ENCODE measurements around the gene POLR2A. TPM values are rescaled to one million over a fixed set of nuclear protein-coding genes. Genes with fewer than 3 reads are reported as not detected.

Gene POLR2A
- total RNA-seq, 1 experiment from 2014 or later = 72.1 TPM

DNA sequence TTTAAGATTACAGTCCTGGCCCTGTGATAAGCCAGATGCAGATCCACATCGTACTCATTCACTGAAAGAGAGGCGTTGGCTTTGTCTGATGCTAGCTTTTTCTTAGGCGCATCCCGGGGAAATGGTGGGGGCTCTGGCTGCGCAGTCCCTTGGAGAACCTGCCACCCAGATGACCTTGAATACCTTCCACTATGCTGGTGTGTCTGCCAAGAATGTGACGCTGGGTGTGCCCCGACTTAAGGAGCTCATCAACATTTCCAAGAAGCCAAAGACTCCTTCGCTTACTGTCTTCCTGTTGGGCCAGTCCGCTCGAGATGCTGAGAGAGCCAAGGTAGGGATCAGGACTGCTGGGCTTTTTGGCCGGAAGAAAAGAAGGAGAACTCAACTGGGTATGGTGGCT lies 24.0 kb downstream of the POLR2A start:
- POLR2A ChIA-PET = no interaction called here
- H3K9me3 Mint-ChIP-seq (ENCODE audit: unreplicated experiment) = no peaks in the 10 kb centered on the region
- H3K4me3 Mint-ChIP-seq (ENCODE audit: unreplicated experiment) = no peak overlapping the region
- H3K27ac Mint-ChIP-seq (ENCODE audit: unreplicated experiment) = no peak overlapping the region
- no peak for DNase-seq
- intact Hi-C loops (cut with micrococcal nuclease; ENCODE audit: unreplicated experiment) = no loop called here
- BruUV-seq (replicated peaks) = no TSS peak
- TF ChIP-seq, protein P1, sequence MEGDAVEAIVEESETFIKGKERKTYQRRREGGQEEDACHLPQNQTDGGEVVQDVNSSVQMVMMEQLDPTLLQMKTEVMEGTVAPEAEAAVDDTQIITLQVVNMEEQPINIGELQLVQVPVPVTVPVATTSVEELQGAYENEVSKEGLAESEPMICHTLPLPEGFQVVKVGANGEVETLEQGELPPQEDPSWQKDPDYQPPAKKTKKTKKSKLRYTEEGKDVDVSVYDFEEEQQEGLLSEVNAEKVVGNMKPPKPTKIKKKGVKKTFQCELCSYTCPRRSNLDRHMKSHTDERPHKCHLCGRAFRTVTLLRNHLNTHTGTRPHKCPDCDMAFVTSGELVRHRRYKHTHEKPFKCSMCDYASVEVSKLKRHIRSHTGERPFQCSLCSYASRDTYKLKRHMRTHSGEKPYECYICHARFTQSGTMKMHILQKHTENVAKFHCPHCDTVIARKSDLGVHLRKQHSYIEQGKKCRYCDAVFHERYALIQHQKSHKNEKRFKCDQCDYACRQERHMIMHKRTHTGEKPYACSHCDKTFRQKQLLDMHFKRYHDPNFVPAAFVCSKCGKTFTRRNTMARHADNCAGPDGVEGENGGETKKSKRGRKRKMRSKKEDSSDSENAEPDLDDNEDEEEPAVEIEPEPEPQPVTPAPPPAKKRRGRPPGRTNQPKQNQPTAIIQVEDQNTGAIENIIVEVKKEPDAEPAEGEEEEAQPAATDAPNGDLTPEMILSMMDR (IDR thresholded peaks at IDR 0.05; ENCODE audit: insufficient read depth in 1 of 2, low read depth in 1 of 2, low read length in 1 of 2, severe bottlenecking in 1 of 2, unreplicated experiment in 1 of 2) = no peak
- no peaks in the 10 kb centered on the region for H3K9me3 ChIP-seq
- H3K4me3 ChIP-seq (ENCODE audit: low read depth, low read length) = no peak overlapping the region
- H3K27me3 Mint-ChIP-seq (ENCODE audit: insufficient read depth, unreplicated experiment) = no peaks in the 10 kb centered on the region
- peaks cover 71% of the 10 kb centered on the region for H3K36me3 Mint-ChIP-seq (ENCODE audit: insufficient read depth, unreplicated experiment)
- H3K36me3 ChIP-seq (ENCODE audit: control insufficient read depth, insufficient read depth, low read length) = no peaks in the 10 kb centered on the region
- CTCF ChIA-PET = interaction anchor here (1.2 kb wide), 1 partner anchor 53 kb away, joined by 4 read pairs; no protein-coding TSS in a partner anchor
- H3K4me1 Mint-ChIP-seq (ENCODE audit: low read depth, unreplicated experiment) = no peaks in the 10 kb centered on the region
- no peaks in the 10 kb centered on the region for H3K4me1 ChIP-seq
- H3K27me3 ChIP-seq (replicated peaks; ENCODE audit: control insufficient read depth, insufficient read depth, low read length) = no peaks in the 10 kb centered on the region

DNA sequence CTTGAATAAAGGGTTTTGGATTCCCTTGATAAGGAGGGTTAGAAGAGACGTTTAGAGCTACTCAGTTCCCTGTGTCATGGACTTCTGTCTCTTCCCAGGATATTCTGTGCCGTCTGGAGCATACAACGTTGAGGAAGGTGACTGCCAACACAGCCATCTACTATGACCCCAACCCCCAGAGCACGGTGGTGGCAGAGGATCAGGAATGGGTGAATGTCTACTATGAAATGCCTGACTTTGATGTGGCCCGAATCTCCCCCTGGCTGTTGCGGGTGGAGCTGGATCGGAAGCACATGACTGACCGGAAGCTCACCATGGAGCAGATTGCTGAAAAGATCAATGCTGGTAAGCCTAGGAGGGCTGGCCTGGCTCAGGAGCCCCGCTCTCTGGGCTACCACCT lies 24.7 kb downstream of the POLR2A start:
- Histone ChIP-seq H3K9me3 (no peaks in the 10 kb centered on the region), H3K36me3 (ENCODE audit: control insufficient read depth, insufficient read depth, low read length) (no peaks in the 10 kb centered on the region), H3K4me1 (no peaks in the 10 kb centered on the region), H3K4me3 (ENCODE audit: low read depth, low read length) (no peak overlapping the region), H3K27me3 (replicated peaks; ENCODE audit: control insufficient read depth, insufficient read depth, low read length) (no peaks in the 10 kb centered on the region)
- ChIA-PET POLR2A (interaction anchor here (0.6 kb wide), 1 partner anchor 52 kb away, joined by 3 read pairs; no protein-coding TSS in a partner anchor), CTCF (no interaction called here)
- no peaks in the 10 kb centered on the region for H3K9me3 Mint-ChIP-seq (ENCODE audit: unreplicated experiment)
- no peak overlapping the region for H3K4me3 Mint-ChIP-seq (ENCODE audit: unreplicated experiment)
- DNase-seq = no peak
- intact Hi-C loops (cut with micrococcal nuclease; ENCODE audit: unreplicated experiment) = no loop called here
- no TSS peak for BruUV-seq (replicated peaks)
- peaks cover 71% of the 10 kb centered on the region for H3K36me3 Mint-ChIP-seq (ENCODE audit: insufficient read depth, unreplicated experiment)
- H3K4me1 Mint-ChIP-seq (ENCODE audit: low read depth, unreplicated experiment) = no peaks in the 10 kb centered on the region
- TF ChIP-seq, protein P1 (IDR thresholded peaks at IDR 0.05; ENCODE audit: insufficient read depth in 1 of 2, low read depth in 1 of 2, low read length in 1 of 2, severe bottlenecking in 1 of 2, unreplicated experiment in 1 of 2) = no peak
- no peak overlapping the region for H3K27ac Mint-ChIP-seq (ENCODE audit: unreplicated experiment)
- no peaks in the 10 kb centered on the region for H3K27me3 Mint-ChIP-seq (ENCODE audit: insufficient read depth, unreplicated experiment)

DNA sequence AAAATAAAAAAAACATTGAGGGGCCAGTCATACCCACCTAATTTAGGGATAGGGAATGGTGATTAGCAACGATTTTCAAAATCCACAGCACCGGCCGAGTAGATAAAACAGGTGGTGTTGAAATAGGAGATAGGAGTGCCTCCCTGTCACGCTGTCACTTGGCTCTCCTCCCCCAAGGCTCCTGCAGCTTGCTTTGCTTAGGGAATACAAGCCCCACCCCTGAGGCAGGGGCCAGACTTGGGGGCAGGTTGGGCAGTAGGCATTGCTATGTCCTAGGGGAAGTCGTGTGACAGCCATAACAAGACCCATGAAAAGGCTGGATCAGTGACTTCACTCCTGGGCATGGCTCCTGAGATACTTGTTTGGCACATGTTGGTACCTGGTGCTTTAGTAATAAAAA lies 25.8 kb downstream of the POLR2A start:
- Histone ChIP-seq H3K4me1 (no peaks in the 10 kb centered on the region), H3K27me3 (replicated peaks; ENCODE audit: control insufficient read depth, insufficient read depth, low read length) (no peaks in the 10 kb centered on the region), H3K9me3 (no peaks in the 10 kb centered on the region), H3K4me3 (ENCODE audit: low read depth, low read length) (no peak overlapping the region), H3K36me3 (ENCODE audit: control insufficient read depth, insufficient read depth, low read length) (no peaks in the 10 kb centered on the region)
- Mint-ChIP-seq H3K27me3 (ENCODE audit: insufficient read depth, unreplicated experiment) (no peaks in the 10 kb centered on the region), H3K4me3 (ENCODE audit: unreplicated experiment) (no peak overlapping the region), H3K36me3 (ENCODE audit: insufficient read depth, unreplicated experiment) (peaks cover 66% of the 10 kb centered on the region), H3K27ac (ENCODE audit: unreplicated experiment) (no peak overlapping the region), H3K4me1 (ENCODE audit: low read depth, unreplicated experiment) (no peaks in the 10 kb centered on the region), H3K9me3 (ENCODE audit: unreplicated experiment) (no peaks in the 10 kb centered on the region)
- ChIA-PET POLR2A (no interaction called here), CTCF (no interaction called here)
- intact Hi-C loops (cut with micrococcal nuclease; ENCODE audit: unreplicated experiment) = no loop called here
- no peak for DNase-seq
- BruUV-seq (replicated peaks) = no TSS peak
- TF ChIP-seq, protein P1 (IDR thresholded peaks at IDR 0.05; ENCODE audit: insufficient read depth in 1 of 2, low read depth in 1 of 2, low read length in 1 of 2, severe bottlenecking in 1 of 2, unreplicated experiment in 1 of 2) = no peak
